ENCODE data around the gene PRKD1.

GRCh38 chr14:29892327-29892726 lies 35.3 kb downstream of the PRKD1 start:
- TF ChIP-seq CTCF (IDR thresholded peaks at IDR 0.05; ENCODE audit: borderline replicate concordance, extremely low read depth, low read length, poor library complexity, severe bottlenecking) (no peak), EZH2 (IDR thresholded peaks at IDR 0.05; ENCODE audit: borderline replicate concordance, low read depth, low read length, severe bottlenecking) (no peak)

All from DND-41 (cell line).